ENCODE measurements around the gene TNIP3. TPM values are rescaled to one million over a fixed set of nuclear protein-coding genes. Genes with fewer than 3 reads are reported as not detected.
"Not testable (repeated sequence)": the region's sequence is repeated elsewhere in the genome, so short reads cannot be mapped to it uniquely, and the experiment has no call there.

Gene TNIP3
- total RNA-seq, 3 donors from 2014 or later, result 0.73 TPM; not detected in 2

DNA sequence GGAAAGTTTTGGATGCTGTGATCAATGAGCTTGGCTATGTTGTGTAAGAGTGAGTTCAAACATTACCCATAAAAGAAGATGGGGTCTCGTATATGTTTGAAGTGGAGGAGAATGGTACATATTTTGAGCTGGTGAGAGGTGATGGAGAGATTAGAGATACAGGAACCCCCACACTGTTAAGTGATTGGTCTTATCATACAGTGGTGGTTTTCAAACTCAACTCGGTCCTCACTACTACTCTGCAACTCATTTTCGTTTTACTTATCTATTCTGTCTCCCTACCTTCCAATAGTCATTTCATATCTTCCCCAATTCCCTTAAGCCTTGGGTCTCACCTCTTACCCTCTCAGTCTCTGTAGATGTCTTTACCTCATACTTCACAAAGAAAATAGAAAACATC is 16.4 kb upstream of the TNIP3 start:
- H3K4me3 ChIP-seq, result no peak overlapping the region
- intact Hi-C loops (cut with DNase I; ENCODE audit: low total_unique reads), result no loop called here
- TF ChIP-seq, protein P1, sequence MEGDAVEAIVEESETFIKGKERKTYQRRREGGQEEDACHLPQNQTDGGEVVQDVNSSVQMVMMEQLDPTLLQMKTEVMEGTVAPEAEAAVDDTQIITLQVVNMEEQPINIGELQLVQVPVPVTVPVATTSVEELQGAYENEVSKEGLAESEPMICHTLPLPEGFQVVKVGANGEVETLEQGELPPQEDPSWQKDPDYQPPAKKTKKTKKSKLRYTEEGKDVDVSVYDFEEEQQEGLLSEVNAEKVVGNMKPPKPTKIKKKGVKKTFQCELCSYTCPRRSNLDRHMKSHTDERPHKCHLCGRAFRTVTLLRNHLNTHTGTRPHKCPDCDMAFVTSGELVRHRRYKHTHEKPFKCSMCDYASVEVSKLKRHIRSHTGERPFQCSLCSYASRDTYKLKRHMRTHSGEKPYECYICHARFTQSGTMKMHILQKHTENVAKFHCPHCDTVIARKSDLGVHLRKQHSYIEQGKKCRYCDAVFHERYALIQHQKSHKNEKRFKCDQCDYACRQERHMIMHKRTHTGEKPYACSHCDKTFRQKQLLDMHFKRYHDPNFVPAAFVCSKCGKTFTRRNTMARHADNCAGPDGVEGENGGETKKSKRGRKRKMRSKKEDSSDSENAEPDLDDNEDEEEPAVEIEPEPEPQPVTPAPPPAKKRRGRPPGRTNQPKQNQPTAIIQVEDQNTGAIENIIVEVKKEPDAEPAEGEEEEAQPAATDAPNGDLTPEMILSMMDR (IDR thresholded peaks at IDR 0.05), result no peak
- no peak for TF ChIP-seq POLR2AphosphoS5 (IDR thresholded peaks at IDR 0.05)
- no peak for TF ChIP-seq POLR2A (IDR thresholded peaks at IDR 0.05)
- no peaks in the 10 kb centered on the region for H3K36me3 ChIP-seq
- H3K4me1 ChIP-seq, result no peaks in the 10 kb centered on the region
- no peak overlapping the region for H3K27ac ChIP-seq
- H3K27me3 ChIP-seq, result no peaks in the 10 kb centered on the region
- DNase-seq (ENCODE audit: low spot score in 2 of 2), result no peak
- H3K9me3 ChIP-seq, result no peaks in the 10 kb centered on the region

DNA sequence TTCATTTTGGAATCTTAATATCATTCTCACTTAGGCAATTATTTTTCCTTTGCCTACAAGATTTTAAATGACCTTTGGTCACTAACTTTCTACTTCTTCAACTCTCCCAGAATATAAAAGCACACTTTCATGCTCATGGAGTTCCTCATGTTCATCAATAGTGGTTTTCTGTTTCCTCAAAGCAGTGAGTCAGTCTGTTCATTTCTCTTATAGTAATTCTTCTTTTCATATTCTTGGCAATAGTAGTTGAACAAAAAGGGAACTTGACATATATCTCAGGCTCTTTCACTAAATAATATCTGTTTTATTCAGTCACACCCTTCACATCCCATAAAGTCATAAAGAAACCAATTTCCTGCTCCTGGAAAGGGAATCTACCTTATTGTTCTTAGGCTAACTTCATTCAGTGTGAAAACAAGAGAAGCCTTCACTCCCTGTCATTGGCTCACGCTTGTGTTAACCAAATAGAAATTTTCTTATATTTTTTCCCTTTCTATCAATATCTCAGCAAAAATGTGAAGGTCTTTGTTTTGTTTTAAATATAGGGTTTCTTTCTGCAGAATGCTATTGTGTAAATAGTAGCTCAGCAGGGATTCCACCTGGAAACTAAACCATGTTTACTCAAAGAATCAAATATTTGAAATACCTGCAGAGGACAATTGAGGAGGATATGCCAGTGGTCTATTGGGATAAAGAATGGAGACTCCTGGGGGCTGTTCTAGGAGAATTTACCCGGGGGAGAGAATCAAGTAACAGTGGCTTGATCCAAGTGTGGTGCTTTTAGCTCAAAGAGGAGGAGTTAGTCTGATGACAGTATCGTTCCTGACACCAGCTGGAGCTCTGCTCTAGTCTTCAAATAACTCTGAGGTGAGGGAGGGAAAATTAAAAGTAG is 13.4 kb upstream of the TNIP3 start:
- Histone ChIP-seq H3K27ac (no peak overlapping the region), H3K9me3 (no peaks in the 10 kb centered on the region), H3K4me3 (no peak overlapping the region), H3K36me3 (no peaks in the 10 kb centered on the region), H3K27me3 (no peaks in the 10 kb centered on the region), H3K4me1 (no peaks in the 10 kb centered on the region)
- intact Hi-C loops (cut with DNase I; ENCODE audit: low total_unique reads), result no loop called here
- no peak for DNase-seq (ENCODE audit: low spot score in 2 of 2)
- TF ChIP-seq POLR2A (IDR thresholded peaks at IDR 0.05), result no peak
- TF ChIP-seq, protein P1 (IDR thresholded peaks at IDR 0.05), result no peak
- TF ChIP-seq POLR2AphosphoS5 (IDR thresholded peaks at IDR 0.05), result no peak

DNA sequence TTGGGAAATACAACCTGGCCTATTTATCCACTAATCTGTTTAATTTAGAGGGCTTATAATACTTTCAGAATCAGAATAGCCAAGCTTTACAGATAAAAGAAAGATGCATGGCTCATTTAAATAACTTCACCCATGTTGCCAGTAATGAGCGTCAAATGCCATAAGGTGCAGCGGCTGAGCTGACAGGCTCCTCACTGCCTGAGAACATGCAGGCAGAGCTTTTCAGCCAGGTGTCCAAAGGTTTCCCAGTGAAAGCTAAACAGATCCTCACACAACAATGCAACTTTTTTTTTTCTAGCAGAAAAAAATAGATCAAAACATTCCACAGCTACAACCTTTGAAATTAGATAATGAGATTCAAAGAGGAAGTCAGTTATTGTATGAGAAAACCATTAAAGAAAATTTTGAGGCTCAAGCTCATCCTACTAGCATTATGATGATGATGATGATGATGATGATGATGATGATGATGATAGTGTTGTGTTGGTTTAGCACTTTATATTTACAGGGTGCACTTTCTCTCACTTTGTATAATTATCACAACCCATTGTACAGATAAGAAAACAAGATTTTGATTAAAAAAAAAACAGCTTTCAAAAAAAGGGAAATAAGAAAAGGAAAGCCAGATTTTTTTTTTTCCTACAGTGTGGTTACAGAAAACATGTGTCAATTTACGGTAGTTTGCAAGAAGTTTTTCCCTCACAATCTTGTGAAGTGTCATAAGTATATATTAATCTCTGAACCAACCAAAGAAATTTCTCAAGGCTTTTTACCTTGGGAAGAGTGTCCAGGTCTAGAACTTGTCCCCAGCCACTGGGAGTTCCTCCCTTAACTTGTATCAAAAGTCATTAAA is 12.2 kb upstream of the TNIP3 start:
- Histone ChIP-seq H3K9me3 (no peaks in the 10 kb centered on the region), H3K36me3 (no peaks in the 10 kb centered on the region), H3K4me1 (no peaks in the 10 kb centered on the region), H3K27ac (no peak overlapping the region), H3K4me3 (no peak overlapping the region), H3K27me3 (no peaks in the 10 kb centered on the region)
- TF ChIP-seq POLR2AphosphoS5 (IDR thresholded peaks at IDR 0.05) (no peak), POLR2A (IDR thresholded peaks at IDR 0.05) (no peak)
- TF ChIP-seq, protein P1 (IDR thresholded peaks at IDR 0.05), result no peak
- intact Hi-C loops (cut with DNase I; ENCODE audit: low total_unique reads), result no loop called here
- DNase-seq (ENCODE audit: low spot score in 2 of 2), result no peak

DNA sequence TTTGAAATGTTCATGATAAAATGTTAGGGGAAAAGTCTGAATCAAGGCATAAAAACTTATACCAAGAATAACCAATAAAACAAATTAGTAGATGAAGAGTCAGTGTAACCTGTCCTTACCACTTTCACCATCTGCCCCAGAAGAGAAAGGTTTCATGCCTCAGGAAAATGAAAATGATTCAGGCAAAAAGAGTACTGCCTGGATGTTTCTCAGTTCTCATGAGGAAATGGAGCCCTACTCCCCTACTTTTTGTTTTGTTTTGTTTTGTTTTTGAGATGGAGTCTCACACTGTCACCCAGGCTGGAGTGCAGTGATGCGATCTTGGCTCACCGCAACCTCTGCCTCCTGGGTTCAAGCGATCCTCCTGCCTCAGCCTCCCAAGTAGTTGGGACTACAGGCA is 7.4 kb upstream of the TNIP3 start:
- intact Hi-C loops (cut with DNase I; ENCODE audit: low total_unique reads); H3K9me3 ChIP-seq; H3K27ac ChIP-seq; H3K4me3 ChIP-seq; H3K36me3 ChIP-seq; DNase-seq (ENCODE audit: low spot score in 2 of 2); H3K4me1 ChIP-seq; H3K27me3 ChIP-seq: not testable (repeated sequence)

DNA sequence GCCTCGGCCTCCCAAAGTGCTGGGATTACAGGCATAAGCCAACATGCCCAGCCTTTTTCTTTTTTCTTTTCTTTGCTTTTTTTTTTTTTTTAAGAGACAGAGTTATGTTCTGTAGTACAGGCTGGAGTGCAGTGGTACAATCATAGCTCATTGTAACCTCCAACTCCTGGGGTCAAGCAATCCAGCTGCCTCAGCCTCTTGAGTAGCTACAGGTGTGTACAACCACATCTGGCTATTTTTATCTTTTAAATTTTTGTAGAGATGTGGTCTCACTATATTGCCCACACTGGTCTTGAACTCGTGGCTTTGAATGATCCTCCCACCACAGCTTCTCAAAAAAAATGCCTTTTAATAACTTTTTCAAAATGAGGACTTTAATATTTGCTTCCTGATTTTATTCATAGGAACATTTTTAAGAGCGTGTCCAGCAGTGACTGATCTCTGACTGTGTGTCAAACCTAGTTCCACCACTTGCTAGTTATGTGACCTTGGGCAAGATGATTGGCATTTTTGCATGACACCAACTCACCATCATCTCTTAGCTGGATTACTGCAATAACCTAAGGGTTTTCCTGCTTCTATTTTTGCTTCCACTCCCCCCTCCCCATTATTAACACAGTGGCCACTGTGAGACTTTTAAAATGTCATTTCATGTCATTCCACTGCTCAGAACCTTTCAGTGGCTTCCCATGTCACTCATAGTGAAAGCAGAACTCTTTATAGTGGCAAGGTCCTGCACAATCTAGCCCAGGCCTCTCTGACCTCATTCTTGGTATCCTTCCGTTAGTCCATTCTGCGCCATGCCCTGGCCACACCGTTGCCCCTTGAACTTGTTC is 4.5 kb upstream of the TNIP3 start:
- no peaks in the 10 kb centered on the region for H3K36me3 ChIP-seq
- no peaks in the 10 kb centered on the region for H3K9me3 ChIP-seq
- intact Hi-C loops (cut with DNase I; ENCODE audit: low total_unique reads), result no loop called here
- DNase-seq (ENCODE audit: low spot score in 2 of 2), result no peak
- TF ChIP-seq POLR2A (IDR thresholded peaks at IDR 0.05), result no peak
- TF ChIP-seq, protein P1 (IDR thresholded peaks at IDR 0.05), result no peak
- TF ChIP-seq POLR2AphosphoS5 (IDR thresholded peaks at IDR 0.05), result no peak
- H3K4me3 ChIP-seq, result no peak overlapping the region
- no peaks in the 10 kb centered on the region for H3K27me3 ChIP-seq
- no peak overlapping the region for H3K27ac ChIP-seq
- H3K4me1 ChIP-seq, result no peaks in the 10 kb centered on the region
